Measurements from ENCODE around the gene TEX11.

DNA sequence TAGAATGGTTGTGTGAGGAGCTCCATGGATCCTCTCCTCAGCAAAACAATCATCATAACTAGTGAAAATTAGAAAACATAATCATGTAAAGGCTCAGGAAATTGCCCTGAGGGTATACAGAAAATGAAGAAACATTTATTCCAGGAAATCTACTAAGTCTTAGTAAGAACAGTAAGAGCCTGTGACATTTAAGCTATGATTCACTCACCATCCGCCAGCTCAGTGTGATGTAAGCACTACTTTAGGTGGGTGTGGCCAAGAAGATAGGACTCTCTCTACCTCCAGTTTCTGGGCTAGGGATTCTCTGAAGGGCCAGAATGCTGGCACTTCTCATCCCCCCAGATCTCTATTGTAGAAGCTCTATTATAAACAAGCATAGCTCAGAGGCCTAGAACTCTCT lies 316.4 kb downstream of the TEX11 start:
- TF ChIP-seq, protein P1, sequence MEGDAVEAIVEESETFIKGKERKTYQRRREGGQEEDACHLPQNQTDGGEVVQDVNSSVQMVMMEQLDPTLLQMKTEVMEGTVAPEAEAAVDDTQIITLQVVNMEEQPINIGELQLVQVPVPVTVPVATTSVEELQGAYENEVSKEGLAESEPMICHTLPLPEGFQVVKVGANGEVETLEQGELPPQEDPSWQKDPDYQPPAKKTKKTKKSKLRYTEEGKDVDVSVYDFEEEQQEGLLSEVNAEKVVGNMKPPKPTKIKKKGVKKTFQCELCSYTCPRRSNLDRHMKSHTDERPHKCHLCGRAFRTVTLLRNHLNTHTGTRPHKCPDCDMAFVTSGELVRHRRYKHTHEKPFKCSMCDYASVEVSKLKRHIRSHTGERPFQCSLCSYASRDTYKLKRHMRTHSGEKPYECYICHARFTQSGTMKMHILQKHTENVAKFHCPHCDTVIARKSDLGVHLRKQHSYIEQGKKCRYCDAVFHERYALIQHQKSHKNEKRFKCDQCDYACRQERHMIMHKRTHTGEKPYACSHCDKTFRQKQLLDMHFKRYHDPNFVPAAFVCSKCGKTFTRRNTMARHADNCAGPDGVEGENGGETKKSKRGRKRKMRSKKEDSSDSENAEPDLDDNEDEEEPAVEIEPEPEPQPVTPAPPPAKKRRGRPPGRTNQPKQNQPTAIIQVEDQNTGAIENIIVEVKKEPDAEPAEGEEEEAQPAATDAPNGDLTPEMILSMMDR (IDR thresholded peaks at IDR 0.05): no peak
- TF ChIP-seq POLR2A (IDR thresholded peaks at IDR 0.05): no peak

Data from heart left ventricle (tissue), 13 donors.